Activated CD8-positive, alpha-beta T cell treated with anti-CD3 and anti-CD28 coated beads for 36 hours (primary cell): ENCODE data around the gene MACROD2. TPM values are rescaled to one million over a fixed set of nuclear protein-coding genes. Genes with fewer than 3 reads are reported as not detected.

Experiments
- ATAC-seq: fragments of 200-7000 bp; cut with Tn5 transposase; one replicate; pipeline ENCODE4 v1.10.0; 2021; ENCODE audit warnings: mild to moderate bottlenecking, moderate library complexity
- CTCF ChIA-PET: fragments of 350-600 bp; sonication (Branson Sonifier 250); formaldehyde crosslinking; loops from one replicate; lab custom pipeline; 2021; ENCODE audit warnings: antibody characterized with exemption; lab: Charles Lee
- POLR2A ChIA-PET: fragments of 350-600 bp; sonication (Branson Sonifier 250); formaldehyde crosslinking; loops from one replicate; lab custom pipeline; 2021; ENCODE audit warnings: antibody characterized with exemption; lab: Charles Lee
- DNase-seq: peaks from one replicate; pipeline ENCODE4 v3.0.0-alpha.2; 2020
- H3K27ac Mint-ChIP-seq: one replicate; pipeline ENCODE4 v1.8.0; 2021; ENCODE audit warnings: mild to moderate bottlenecking, mixed read lengths
- H3K27me3 Mint-ChIP-seq: one replicate; pipeline ENCODE4 v1.8.0; 2021; ENCODE audit warnings: mixed read lengths
- H3K36me3 Mint-ChIP-seq: one replicate; pipeline ENCODE4 v1.8.0; 2021; ENCODE audit warnings: low read depth, mixed read lengths
- H3K4me1 Mint-ChIP-seq: one replicate; pipeline ENCODE4 v1.8.0; 2021; ENCODE audit warnings: low read depth, mixed read lengths
- H3K4me3 Mint-ChIP-seq: one replicate; pipeline ENCODE4 v1.8.0; 2021; ENCODE audit warnings: mild to moderate bottlenecking, moderate library complexity, mixed read lengths
- H3K9me3 Mint-ChIP-seq: one replicate; pipeline ENCODE4 v1.8.0; 2021; ENCODE audit warnings: mixed read lengths
- intact Hi-C: fragments of 100-400 bp; cut with micrococcal nuclease; formaldehyde crosslinking; loops from one replicate; pipeline ENCODE4 v1.10.0; 2022
- total RNA-seq, 2 experiments: library from RNA; stranded (reverse); gene quantifications; one replicate each; pipeline ENCODE4 v1.2.3, GENCODE V29; 2021
- TF ChIP-seq, protein P1 (sequence below): fragments of 200-600 bp; IDR thresholded peaks from one replicate; pipeline ENCODE4 v1.8.0; 2022; ENCODE audit warnings: antibody characterized with exemption, mild to moderate bottlenecking

MACROD2 gene
- total RNA-seq, 2 experiments from 2014 or later, result not detected

DNA sequence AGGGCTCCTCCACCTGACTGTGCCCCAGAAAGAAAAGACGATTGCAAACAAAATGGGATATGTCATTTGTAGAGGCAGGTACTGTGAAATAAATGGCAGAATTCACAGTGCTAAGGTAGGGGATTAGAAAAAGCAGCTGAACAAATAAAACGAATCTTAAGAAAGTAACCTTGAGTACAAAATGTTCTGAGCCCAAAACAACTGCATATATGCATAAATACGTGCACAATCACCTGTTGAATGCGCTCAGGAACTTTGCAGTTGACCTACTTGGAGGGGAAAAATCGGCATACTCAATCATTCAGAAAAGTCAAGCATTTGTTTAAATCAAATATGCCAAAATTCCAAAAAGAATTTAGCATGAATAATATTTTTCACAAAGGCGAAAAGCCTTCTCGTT is 1114.2 kb downstream of the MACROD2 start:
- CTCF ChIA-PET, result no interaction called here
- Mint-ChIP-seq H3K9me3 (peaks cover 3% of the 10 kb centered on the region), H3K4me3 (no peak overlapping the region), H3K36me3 (no peaks in the 10 kb centered on the region), H3K27ac (no peak overlapping the region), H3K27me3 (no peaks in the 10 kb centered on the region), H3K4me1 (peaks cover 2% of the 10 kb centered on the region)
- DNase-seq (no peak), ATAC-seq (no peak)
- intact Hi-C loops, result no loop called here
- POLR2A ChIA-PET, result no interaction called here
- TF ChIP-seq, protein P1, sequence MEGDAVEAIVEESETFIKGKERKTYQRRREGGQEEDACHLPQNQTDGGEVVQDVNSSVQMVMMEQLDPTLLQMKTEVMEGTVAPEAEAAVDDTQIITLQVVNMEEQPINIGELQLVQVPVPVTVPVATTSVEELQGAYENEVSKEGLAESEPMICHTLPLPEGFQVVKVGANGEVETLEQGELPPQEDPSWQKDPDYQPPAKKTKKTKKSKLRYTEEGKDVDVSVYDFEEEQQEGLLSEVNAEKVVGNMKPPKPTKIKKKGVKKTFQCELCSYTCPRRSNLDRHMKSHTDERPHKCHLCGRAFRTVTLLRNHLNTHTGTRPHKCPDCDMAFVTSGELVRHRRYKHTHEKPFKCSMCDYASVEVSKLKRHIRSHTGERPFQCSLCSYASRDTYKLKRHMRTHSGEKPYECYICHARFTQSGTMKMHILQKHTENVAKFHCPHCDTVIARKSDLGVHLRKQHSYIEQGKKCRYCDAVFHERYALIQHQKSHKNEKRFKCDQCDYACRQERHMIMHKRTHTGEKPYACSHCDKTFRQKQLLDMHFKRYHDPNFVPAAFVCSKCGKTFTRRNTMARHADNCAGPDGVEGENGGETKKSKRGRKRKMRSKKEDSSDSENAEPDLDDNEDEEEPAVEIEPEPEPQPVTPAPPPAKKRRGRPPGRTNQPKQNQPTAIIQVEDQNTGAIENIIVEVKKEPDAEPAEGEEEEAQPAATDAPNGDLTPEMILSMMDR, result no peak

DNA sequence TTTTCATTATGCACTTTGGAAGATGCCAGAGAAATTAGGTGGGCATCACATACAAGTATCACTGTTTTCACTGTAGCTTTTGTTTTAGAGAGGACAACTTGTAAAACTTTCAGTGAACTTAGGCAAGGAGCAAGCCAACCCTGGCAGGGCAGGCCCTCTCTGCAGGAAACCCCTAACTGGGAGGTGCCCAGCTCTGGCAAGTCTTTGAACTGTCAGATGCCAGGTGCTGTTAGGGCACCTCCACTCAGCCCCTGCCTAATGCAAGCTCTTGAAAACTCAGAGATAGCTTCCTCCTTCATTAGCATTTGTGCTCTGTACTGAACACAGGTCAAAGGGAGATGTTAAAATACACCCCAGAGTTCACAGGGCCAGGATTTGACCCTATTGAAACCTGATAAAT is 1116.3 kb downstream of the MACROD2 start:
- Mint-ChIP-seq H3K9me3 (peaks cover 3% of the 10 kb centered on the region), H3K27me3 (no peaks in the 10 kb centered on the region), H3K4me3 (no peak overlapping the region), H3K36me3 (no peaks in the 10 kb centered on the region), H3K4me1 (peaks cover 2% of the 10 kb centered on the region), H3K27ac (no peak overlapping the region)
- CTCF ChIA-PET, result no interaction called here
- TF ChIP-seq, protein P1, result no peak
- ATAC-seq, result no peak
- intact Hi-C loops, result no loop called here
- POLR2A ChIA-PET, result no interaction called here
- DNase-seq, result no peak

DNA sequence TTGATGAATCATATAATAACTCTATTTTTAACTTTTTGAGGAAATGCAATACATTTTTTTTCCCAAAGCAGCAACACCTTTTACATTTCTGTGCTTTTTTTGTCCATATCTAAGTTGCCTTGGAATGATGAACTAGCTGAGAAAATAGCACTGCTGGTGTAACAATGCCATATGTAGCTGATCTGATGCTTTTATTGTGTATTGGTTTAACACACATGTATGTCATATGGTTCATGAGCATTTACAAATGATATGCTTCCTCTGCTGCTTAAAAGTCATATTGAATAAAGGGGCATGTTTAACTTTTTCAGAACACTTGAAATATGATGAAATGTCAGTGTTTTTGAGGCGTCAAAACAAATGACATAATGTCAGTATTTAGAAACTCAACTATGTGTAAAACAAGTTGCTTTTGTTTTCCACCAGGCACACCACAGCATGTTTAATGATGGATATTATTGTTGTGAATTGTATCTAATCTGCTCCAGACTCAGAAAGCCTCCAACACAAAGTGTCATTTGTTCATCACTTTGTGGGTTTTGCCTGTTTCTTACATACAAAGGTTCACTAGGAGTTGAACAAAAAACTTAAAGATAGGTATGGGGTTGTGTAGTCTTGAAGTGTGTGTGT is 1117.9 kb downstream of the MACROD2 start:
- TF ChIP-seq, protein P1, result no peak
- ChIA-PET POLR2A (no interaction called here), CTCF (no interaction called here)
- ATAC-seq (no peak), DNase-seq (no peak)
- Mint-ChIP-seq H3K36me3 (no peaks in the 10 kb centered on the region), H3K27ac (no peak overlapping the region), H3K27me3 (no peaks in the 10 kb centered on the region), H3K4me1 (peaks cover 2% of the 10 kb centered on the region), H3K4me3 (no peak overlapping the region), H3K9me3 (peaks cover 3% of the 10 kb centered on the region)
- intact Hi-C loops, result no loop called here

DNA sequence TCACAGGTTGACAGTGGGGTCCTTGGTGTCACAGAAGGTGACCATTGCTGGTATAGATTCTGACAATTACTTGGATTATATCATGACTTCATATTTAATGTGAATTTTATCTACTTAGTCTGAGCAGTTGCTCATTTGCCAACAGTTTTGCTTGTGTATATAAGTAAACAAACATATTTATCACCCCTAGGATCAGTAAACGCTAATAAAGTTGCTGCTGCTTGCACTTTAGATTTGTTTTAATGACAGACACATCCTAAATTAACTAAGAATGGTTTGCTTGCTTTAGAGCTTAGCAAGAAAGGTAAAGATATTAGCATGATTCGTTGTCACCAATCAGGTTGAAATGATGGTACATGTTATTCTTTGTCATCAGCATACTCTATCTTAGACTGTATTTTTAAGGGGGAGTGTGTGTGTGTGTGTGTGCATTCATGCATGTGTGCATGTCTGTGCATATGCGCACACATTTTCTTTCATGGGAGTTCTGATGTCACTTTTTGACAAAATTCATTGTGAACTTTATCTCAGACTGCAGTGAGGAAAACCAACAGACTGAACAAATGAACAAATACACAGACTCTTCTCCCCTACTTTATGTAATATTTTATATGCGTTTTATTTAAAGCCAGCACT is 1124.7 kb downstream of the MACROD2 start:
- no peak for DNase-seq
- Mint-ChIP-seq H3K27ac (no peak overlapping the region), H3K27me3 (no peaks in the 10 kb centered on the region), H3K4me1 (no peaks in the 10 kb centered on the region), H3K36me3 (no peaks in the 10 kb centered on the region), H3K4me3 (no peak overlapping the region), H3K9me3 (peaks cover 3% of the 10 kb centered on the region)
- ATAC-seq, result no peak
- TF ChIP-seq, protein P1, result no peak
- ChIA-PET CTCF (no interaction called here), POLR2A (no interaction called here)
- intact Hi-C loops, result no loop called here

DNA sequence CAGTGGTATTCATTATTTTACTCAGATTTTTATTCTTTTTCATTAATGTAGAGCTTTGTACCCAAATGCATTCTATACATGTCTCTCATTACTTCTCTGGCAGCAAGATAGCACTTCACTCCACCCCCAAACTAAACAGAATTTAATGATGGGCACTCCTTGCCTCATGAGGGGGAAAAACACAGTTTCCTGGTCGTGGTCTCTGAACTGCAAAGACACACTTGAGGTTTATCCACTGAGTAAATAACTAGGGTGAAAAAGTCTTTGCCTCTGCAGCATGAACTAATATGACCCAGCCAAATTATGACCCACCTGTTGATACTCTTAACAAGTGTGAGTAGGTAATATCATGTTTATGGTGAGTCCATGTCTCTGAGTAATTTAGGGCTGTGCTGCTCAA is 1127.3 kb downstream of the MACROD2 start:
- no peak overlapping the region for H3K4me3 Mint-ChIP-seq
- ATAC-seq, result no peak
- ChIA-PET POLR2A (no interaction called here), CTCF (no interaction called here)
- no peaks in the 10 kb centered on the region for H3K4me1 Mint-ChIP-seq
- no peaks in the 10 kb centered on the region for H3K27me3 Mint-ChIP-seq
- H3K36me3 Mint-ChIP-seq, result no peaks in the 10 kb centered on the region
- DNase-seq, result no peak
- intact Hi-C loops, result no loop called here
- TF ChIP-seq, protein P1, result no peak
- peaks cover 3% of the 10 kb centered on the region for H3K9me3 Mint-ChIP-seq
- no peak overlapping the region for H3K27ac Mint-ChIP-seq
